Omental fat pad (tissue), 4 donors: ENCODE data around the gene BPIFB6. TPM values are rescaled to one million over a fixed set of nuclear protein-coding genes. Genes with fewer than 3 reads are reported as not detected.

Source experiments
- ATAC-seq: fragments of 150-250 bp; one replicate; pipeline ENCODE4 v1.9.1; 2016; ENCODE audit warnings: mild to moderate bottlenecking, moderate library complexity; ENCODE audit not compliant: low FRiP score
- DNase-seq: peaks from one replicate; pipeline ENCODE4 v3.0.0-alpha.2; 2019; ENCODE audit warnings: low spot score
- CTCF ChIP-seq, 3 donors: fragments of 450-650 bp; IDR thresholded peaks; one replicate each; pipeline ENCODE4 v1.5.1; 2016 to 2017; ENCODE audit warnings: antibody characterized with exemption in 3 of 3, mild to moderate bottlenecking in 3 of 3, moderate library complexity in 2 of 3
- total RNA-seq, 4 donors: library from RNA; depleted of rRNA; stranded (reverse); fragments of >200 nt; gene quantifications; one replicate each; pipeline ENCODE4 v1.1.0, GENCODE V29; 2016

Gene BPIFB6
- total RNA-seq, 4 donors from 2014 or later: not detected

- no peak for TF ChIP-seq CTCF (IDR thresholded peaks at IDR 0.05)
- ATAC-seq: no peak
Measured at GRCh38 chr20:33046412-33046811, 15.0 kb downstream of the BPIFB6 start.

GRCh38 chr20:33051333-33051732, 19.9 kb downstream of the BPIFB6 start:
- no peak for TF ChIP-seq CTCF (IDR thresholded peaks at IDR 0.05)
- DNase-seq (no peak), ATAC-seq (no peak)

More at GRCh38 chr20:33046412-33046811, 15.0 kb downstream of the BPIFB6 start:
- DNase-seq: no peak

- ATAC-seq (no peak), DNase-seq (no peak)
- TF ChIP-seq CTCF (IDR thresholded peaks at IDR 0.05): no peak
Measured at GRCh38 chr20:33053291-33054106, 22.1 kb downstream of the BPIFB6 start, which contains the start of gene BPIFB3. TSS of gene BPIFB3 (plus strand) at chr20:33053903. CDS start at chr20:33055436, 1,533 bp downstream.

GRCh38 chr20:33054381-33054780, 22.9 kb downstream of the BPIFB6 start:
- ATAC-seq (no peak), DNase-seq (no peak)
- TF ChIP-seq CTCF (IDR thresholded peaks at IDR 0.05): no peak

GRCh38 chr20:33054791-33055190, 23.3 kb downstream of the BPIFB6 start:
- no peak for ATAC-seq
- DNase-seq: no peak
- no peak for TF ChIP-seq CTCF (IDR thresholded peaks at IDR 0.05)

GRCh38 chr20:33059136-33059535, 27.7 kb downstream of the BPIFB6 start:
- no peak for ATAC-seq
- DNase-seq: no peak
- TF ChIP-seq CTCF (IDR thresholded peaks at IDR 0.05): no peak
